HG03442 (cell line): Measurements from ENCODE around the gene KCTD5.
A peak's percentile ranks its signal among the peaks of the same experiment; 100 is the strongest.
"Not testable (repeated sequence)": the region's sequence is repeated elsewhere in the genome, so short reads cannot be mapped to it uniquely, and the experiment has no call there.

Experiments
- ATAC-seq: cut with Tn5 transposase; IDR thresholded peaks from one replicate; pipeline ENCODE4 v1.9.1; 2021; ENCODE audit warnings: mild to moderate bottlenecking, moderate library complexity; ENCODE audit not compliant: unreplicated experiment

KCTD5 gene

GRCh38 chr16:2682209-2683021 lies at the start of gene KCTD5:
Gene KCTD5, plus strand, starts transcription at chr16:2682523. Its CDS starts 26 bp downstream, at chr16:2682549.
- ATAC-seq: peak; percentile 65

GRCh38 chr16:2639071-2639721 lies 43.1 kb upstream of the KCTD5 start:
- not testable (repeated sequence) for ATAC-seq

DNA sequence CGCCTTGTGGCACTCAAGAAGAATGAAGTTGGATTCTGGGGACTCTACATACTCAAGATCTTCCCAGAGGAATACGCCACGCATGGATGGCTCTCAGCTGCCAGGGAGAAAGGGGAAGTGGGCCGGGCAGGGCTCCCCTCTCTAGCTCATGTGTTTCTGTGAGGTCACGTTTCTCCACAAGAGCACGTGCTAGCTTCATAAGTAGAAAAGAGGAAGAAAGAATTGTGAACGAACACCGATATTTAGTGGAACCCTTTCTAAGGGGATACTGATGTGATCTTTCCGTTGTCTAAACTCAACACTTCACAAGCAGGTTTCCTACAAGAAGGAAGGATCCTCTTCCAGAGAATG lies 42.6 kb upstream of the KCTD5 start:
- ATAC-seq: not testable (repeated sequence)

DNA sequence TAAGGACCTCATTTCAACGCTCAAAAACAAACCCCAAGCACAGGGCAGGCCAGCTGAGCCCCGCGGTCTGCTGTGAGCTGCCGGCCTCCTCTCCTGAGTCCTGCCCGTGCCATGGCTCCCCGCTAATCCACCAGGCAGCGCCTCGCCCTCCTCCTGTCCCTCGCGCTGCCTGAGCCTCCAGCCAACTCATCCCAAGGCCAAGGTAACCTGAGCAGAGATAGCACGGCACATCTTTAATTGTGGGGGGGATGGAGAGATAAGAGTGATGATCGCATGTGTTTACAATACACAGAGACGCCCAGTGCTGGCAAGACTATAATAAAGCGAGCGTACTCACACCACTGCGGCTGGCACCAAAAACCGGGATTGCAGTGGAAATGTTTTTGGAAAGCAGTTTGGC lies 39.8 kb upstream of the KCTD5 start:
- ATAC-seq: not testable (repeated sequence)

GRCh38 chr16:2644754-2645453 lies 37.4 kb upstream of the KCTD5 start:
- ATAC-seq: not testable (repeated sequence)

GRCh38 chr16:2651268-2651871 lies 31.0 kb upstream of the KCTD5 start:
- ATAC-seq: not testable (repeated sequence)

- not testable (repeated sequence) for ATAC-seq
These were observed 28.4 kb upstream of the KCTD5 start for GRCh38 chr16:2653915-2654314.

DNA sequence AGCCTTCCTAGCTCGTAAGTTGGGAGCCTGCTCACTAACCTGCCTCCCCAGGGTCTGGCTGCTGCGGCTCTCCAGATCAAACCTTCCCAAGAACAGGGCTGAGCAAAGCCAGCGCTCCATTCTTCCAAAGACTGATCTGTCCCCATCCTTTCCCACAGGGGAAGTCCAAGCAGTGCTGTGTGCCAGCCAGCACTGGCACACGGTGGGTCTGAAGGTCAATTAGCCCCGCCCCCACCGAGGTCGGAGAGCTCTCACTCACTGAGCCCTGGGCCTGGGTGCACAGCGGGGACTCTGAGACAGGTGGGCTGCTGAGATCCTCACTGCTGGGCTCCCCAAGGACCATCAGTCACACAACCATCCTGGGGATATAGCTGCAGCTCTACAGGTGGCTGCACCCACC lies 27.4 kb upstream of the KCTD5 start:
- ATAC-seq: not testable (repeated sequence)

DNA sequence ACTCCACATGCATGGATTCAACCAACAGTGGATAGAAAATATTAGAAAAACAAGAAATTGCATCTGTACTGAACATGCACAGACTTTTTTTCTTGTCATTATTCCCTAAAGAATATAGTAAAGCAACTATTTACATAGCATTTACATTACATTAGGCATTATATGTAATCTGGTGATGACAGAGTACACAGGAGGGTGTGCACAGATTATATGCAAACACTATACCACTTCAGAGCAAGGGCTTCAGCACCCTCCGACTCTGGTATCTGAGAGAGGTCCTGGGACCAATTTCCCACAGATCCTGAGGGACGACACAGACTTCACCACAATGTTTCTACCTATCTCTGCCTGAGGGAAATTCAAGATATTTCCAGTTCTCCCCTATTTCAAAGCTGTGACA lies 25.3 kb upstream of the KCTD5 start:
- ATAC-seq: no peak

- ATAC-seq: not testable (repeated sequence)
These were observed 24.5 kb upstream of the KCTD5 start for GRCh38 chr16:2657803-2658202.

DNA sequence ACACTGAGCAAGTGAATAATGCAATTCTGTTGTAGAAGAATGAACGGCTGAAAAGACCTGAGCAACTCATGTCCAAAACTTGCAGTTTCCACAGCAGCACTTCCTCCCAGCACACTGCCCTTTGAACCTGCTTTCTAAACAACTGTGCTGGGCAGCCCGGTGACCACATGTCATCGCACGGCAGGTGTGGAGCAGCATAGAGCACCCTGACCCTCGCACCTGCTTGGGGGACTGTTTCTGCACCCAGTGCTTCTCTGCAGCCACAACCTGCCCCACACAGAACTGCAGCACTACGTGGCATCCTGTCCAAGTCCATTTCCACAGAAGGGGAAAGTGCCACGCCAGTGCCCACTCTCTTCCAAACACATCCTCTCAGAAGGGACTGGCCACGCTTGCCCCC lies 22.8 kb upstream of the KCTD5 start:
- ATAC-seq: not testable (repeated sequence)

- ATAC-seq: not testable (repeated sequence)
These were observed 22.2 kb upstream of the KCTD5 start for GRCh38 chr16:2660014-2660662.

DNA sequence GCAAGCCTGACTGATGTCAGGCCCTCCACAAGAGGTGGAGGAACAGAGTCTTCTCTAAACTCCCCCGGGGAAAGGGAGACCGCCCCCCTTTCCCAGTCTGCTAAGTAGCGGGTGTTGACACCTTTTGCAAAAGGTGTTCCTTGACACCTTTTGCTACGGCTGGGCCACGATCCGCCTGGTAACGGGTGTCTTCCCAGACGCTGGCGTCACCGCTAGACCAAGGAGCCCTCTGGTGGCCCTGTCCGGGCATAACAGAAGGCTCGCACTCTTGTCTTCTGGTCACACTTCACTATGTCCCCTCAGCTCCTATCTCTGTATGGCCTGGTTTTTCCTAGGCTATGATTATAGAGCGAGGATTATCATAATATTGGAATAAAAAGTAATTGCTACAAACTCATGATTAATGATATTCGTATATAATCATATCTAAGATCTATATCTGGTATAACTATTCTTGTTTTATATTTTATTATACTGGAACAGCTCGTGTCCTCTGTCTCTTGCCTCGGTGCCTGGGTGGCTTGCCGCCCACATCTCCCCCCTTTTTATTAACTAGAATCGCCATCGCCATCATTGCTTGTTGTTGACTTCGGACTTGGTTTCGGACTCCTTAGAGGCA lies 21.5 kb upstream of the KCTD5 start:
- ATAC-seq: not testable (repeated sequence)

- no peak for ATAC-seq
These were observed 18.5 kb upstream of the KCTD5 start for GRCh38 chr16:2663553-2664546.

GRCh38 chr16:2664574-2664982 lies 17.7 kb upstream of the KCTD5 start:
- ATAC-seq: no peak

- ATAC-seq: not testable (repeated sequence)
These were observed 15.7 kb upstream of the KCTD5 start for GRCh38 chr16:2666671-2667070.

GRCh38 chr16:2669587-2669986 lies 12.7 kb upstream of the KCTD5 start:
- ATAC-seq: not testable (repeated sequence)

GRCh38 chr16:2670017-2670416 lies 12.3 kb upstream of the KCTD5 start:
- not testable (repeated sequence) for ATAC-seq

DNA sequence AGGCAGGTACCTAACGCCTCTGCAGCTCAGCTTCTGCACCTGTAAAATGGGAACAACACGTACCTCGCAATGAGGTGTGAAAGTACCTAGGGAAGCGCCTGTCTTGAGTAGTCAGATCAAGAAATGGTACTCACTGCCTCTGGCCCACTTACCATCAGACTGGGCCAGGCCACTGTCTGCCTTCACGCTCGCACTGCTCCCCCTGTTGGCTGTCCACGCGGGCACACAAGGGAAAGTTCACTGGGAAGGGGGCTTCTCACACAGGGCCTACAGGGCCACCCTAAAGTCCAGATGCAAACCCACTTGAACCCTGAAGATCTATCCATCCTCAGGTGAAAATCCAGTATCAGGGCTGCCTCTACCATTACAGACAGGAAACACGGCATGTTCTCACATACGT lies 11.1 kb upstream of the KCTD5 start:
- not testable (repeated sequence) for ATAC-seq
